HG03521 (cell line): ENCODE results near the gene TYMP.
"Not testable (repeated sequence)": the region's sequence is repeated elsewhere in the genome, so short reads cannot be mapped to it uniquely, and the experiment has no call there.

Experiments used
- ATAC-seq: cut with Tn5 transposase; IDR thresholded peaks from one replicate; pipeline ENCODE4 v1.9.1; 2021; ENCODE audit warnings: mild to moderate bottlenecking, moderate library complexity; ENCODE audit not compliant: unreplicated experiment

The TYMP gene

DNA sequence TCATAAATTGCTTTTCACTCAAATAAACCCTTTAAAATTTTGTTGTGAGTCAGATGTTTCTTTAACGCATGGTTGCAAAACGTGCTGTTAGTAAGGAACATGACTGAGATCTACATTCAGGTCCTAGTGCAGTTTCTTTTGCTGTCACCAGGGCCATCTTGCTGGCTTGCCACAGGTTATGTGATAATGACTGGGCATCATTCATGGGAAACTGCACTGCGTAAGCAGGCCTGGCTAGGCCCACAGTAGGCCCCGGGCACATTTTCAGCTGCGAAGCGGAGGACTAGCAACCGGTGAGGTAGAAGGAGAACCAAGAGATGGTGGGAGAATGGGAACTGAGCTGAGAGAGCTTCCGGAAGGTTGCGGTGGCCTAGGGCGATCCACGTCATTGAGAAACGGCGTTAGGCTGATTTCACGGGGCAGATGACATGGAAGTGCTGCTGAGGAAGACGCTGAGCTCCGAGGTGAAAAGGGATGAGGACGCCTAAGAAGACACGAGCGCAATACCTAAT lies 12.7 kb upstream of the TYMP start:
- ATAC-seq = no peak

GRCh38 chr22:50541667-50542026 lies 11.8 kb upstream of the TYMP start:
- ATAC-seq = not testable (repeated sequence)

- no peak for ATAC-seq
Observed at GRCh38 chr22:50540381-50540780, 10.6 kb upstream of the TYMP start.

DNA sequence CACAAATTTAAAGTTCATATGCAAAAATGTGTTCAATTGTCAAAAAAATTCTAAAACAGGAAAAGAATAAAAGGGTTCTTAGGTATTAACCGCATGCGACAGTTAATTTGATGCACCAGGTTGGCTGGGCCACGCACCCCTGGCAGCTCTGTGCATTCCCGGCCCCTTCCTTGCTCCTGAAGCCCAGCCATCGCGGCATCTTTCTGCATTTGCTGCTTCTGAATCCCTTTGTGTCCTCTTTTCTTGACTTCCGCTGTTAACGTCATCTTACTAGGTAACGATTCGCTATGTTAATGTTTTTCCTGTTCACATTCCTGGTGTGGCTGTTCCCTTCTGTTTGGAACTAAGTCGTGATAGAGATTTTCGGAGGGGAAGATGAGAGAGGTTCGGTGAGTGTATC lies 8.0 kb upstream of the TYMP start:
- no peak for ATAC-seq

GRCh38 chr22:50536226-50536625 lies 6.4 kb upstream of the TYMP start:
- no peak for ATAC-seq

- no peak for ATAC-seq
Observed at GRCh38 chr22:50535113-50535512, 5.3 kb upstream of the TYMP start.

DNA sequence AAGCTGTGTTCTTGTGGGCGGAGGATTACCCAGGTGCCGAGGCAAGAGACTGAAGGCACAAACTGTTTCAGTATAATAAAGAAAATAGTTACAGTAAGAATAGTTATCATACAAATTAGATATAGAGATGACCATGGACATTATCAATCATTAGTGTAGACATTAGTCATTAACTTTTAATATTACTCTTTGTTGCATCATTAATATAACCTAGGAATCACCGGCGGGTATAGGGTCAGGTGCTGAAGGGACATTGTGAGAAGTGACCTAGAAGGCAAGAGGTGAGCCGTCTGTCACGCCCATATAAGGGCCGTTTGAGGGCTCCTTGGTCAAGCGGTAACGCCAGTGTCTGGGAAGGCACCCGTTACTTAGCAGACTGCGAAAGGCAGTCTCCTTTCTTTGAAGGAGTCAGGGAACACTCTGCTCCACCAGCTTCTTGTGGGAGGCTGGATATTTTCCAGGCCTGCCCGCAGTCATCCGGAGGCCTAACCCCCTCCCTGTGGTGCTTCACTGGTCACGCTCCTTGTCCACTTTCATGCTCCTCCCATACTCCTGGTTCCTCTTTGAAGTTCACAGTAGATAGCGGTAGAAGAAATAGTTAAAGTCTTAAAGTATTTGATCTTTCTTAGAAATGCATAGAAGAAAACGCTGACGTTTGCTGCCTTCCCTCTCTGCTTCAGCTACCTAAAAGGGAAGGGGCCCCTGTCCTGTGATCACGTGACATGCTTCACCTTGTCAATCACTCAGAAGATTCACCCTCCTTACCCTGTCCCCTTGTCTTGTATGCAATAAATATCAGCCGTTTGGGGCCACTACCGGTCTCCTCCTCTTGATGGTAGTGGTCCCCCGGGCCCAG lies 4.3 kb upstream of the TYMP start:
- ATAC-seq = not testable (repeated sequence)

GRCh38 chr22:50532824-50533796 lies 3.3 kb upstream of the TYMP start:
- ATAC-seq = no peak

DNA sequence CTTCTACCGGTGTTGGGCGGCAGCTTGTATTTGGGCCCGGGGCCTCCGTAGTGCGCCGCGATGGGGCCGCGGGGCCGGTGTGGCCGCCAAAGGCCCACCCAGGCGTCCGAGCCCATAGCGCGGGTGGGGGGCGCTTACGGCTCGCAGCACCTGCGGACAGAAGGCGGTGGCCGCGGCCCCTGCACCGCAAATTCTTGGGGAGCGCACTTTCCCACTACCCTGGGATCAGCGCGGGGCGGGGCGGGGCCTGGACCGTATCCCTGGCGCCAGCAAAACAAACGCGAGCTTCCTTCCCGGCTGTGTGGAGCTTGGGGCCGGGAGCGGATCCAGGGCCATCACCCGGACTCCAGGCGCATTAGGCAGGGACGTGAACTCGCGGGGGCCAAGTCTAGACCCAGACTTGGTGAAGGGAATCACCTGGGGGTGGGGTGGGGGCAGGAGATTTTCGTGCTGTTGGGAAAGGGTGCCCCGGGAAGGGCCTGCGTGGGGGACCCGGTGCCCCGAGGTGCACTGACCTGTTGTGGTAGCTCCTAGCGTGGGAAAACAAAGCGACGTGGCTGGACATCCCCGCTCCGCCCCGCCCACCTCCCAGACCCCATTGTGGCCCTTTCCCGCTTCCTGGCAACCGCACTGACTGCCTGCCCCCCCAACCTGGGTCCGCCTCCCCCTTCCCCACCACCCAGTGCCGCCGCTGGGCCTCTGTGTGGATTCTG lies 2.3 kb upstream of the TYMP start:
- no peak for ATAC-seq

- ATAC-seq = no peak
Observed at GRCh38 chr22:50531546-50531961, 1.7 kb upstream of the TYMP start.

GRCh38 chr22:50530877-50531545 lies 1.2 kb upstream of the TYMP start:
- no peak for ATAC-seq

- ATAC-seq = no peak
Observed at GRCh38 chr22:50530580-50530876, 716 bp upstream of the TYMP start.

DNA sequence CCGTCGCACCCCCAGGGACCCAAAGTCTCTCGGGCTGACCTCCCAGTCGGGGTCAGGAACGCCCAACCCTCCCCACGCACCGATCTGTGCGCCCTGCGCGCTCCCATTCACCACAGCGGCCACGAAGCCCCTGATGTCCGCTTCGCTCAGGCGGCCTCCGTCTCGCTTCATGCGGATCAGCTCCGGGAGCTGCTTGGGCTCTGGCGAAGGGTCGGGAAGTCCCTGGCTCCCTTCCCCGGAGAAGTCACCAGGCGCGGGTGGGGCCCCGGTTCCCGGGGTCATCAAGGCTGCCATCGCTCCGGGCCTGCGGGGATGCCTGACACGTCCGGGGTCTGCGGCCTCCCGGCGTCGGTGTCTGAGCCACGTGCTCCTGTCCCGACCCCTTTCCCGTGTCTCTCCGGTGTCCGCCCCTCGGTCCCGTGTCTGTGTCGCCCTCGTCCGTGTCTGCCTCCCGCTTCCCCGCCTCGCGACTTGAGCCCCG lies 356 bp downstream of the TYMP start:
- ATAC-seq = no peak

- ATAC-seq = no peak
Observed at GRCh38 chr22:50528682-50529415, 963 bp downstream of the TYMP start.

DNA sequence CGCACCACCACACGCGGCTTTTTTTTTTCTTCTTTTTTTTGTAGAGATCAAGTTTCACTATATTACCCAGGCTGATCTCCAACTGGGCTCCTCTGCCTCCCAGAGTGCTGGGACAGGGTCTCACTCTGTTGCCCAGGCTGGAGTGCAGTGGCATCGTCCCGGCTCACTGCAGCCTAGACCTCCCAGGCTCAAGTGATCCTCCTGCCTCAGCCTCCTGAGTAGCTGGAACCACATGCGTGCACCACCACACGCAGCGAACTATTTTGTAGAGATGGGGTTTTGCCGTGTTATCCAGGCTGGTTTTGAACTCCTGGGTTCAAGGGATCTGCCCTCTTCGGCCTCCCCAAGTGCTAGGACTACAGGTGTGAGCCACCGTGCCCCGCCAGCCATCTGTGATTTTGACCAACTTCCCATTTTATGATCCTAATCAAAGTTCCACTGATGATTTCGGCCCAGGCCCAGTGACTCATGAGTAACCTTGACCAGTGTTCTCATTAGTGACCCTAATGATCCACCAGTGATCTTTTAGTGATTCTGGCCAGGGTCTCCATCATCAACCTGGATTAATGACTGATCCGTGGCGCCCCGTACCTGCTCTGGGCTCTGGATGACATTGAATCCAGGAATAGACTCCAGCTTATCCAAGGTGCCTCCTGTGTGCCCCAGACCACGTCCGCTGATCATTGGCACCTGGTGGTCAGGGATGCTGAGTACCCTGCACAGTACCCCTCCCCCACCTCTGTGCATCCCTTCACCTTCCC lies 1.7 kb downstream of the TYMP start:
- no peak for ATAC-seq

GRCh38 chr22:50526834-50527801 lies 2.7 kb downstream of the TYMP start:
- no peak for ATAC-seq

DNA sequence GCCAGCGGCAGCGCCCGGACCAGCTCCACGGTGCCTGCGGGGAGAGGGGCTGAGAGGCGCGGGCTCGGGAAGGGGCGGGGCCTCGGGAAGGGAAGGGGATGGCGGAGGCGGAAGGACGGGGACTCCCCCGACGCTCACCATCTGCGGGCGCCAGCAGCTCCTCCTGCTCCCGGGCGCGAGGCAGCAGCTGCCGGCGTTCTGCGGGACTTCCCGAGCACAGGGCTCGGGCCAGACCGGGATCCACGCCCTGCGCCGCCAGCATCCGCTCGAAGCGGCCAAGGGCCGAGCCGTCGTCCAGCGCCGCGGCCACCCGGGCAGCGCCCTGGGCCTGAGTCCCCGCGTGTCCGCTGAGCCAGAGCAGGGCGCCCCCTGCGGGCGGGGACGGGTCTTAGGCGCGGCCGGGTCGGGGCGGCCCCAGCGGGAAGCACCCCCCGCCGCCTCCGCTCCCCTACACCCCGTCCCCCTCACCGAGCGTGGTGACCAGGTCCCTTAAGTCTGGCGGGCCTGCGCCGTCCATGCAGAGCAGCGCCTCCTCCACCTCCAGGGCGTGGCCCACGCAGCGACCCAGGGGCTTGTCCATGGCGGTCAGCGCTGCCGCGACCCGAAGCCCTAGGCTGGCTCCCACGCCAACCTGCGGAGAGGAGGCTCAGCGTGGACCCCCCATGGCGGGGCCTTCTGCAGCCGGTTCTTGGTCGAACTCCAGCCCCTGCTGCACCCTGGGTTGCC lies 3.5 kb downstream of the TYMP start:
- peak; percentile 16 for ATAC-seq

DNA sequence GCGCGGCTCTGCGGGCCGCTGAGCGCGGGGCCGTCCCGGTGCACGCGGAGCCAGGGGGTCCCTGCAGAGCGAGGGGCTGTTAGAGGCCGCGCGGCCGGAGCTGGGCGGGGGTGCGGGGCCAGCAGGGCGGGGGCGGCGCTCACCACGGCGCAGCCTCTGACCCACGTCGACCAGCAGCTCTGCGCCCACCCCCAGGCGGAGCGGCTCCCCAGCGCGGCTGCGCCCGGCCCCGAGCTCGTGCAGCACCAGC lies 4.0 kb downstream of the TYMP start:
- ATAC-seq = peak; percentile 19
